Stimulated activated naive CD4-positive, alpha-beta T cell treated with Interleukin-2 at 50 U/mL for 16 hours (primary cell): ENCODE data around the gene TUG1.

Experiments
- DNase-seq: peaks from one replicate; lab custom pipeline; 2025; lab: John Stamatoyannopoulos, UW

TUG1 gene

DNA sequence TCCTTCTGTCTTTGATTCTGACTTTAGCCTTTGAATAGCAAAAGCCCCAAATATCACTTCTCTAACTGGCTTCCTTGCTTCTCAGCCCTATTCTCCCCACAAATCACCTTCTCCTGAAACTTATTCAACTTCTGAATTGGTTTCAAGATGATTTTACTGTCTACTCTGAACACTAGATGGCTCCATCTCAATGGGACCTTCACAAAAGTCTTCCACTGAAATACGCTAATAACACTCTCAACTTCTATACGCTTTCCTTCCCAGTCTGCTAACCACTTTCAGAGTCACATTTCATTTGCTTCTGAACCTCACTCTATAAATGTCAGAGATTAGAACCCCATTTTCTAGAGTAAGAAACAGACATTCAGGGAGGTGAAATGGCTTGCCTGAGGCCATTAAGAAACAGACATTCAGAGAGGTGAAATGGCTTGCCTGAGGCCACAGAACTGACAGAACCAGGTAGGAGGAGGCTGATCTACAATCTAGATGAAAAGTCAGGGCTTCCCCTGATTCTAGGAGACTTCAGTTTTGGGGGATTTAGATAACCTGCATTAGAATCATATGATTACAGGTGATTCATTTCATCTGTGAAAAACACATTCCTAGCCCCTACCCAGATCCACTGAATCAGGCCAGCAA lies 21.1 kb upstream of the TUG1 start:
- no peak for DNase-seq

- no peak for DNase-seq
Measured at GRCh38 chr22:30948930-30949342, 20.1 kb upstream of the TUG1 start.

- DNase-seq, result no peak
Measured at GRCh38 chr22:30949934-30950660, 19.0 kb upstream of the TUG1 start.

DNA sequence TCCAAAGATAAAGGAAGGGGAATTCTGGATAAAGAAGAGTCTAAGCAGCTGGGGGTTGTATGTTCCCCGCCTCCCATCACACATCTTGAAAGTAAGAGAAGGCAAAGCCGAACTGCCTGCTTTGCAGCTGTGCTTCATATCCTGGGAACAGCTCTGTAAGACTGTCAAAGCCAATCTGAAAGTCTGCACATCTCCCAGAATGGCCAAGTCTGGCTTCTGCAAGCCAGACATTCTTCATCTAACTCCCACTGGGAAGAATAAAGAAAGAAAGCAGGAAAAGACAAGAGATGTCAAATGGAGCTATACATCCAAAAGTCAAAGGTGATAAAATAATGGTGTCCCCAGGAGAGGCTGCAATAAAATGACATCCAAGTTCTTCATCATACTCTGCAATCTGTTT lies 15.9 kb upstream of the TUG1 start:
- DNase-seq, result no peak

- no peak for DNase-seq
Measured at GRCh38 chr22:30955153-30955552, 13.9 kb upstream of the TUG1 start.

DNA sequence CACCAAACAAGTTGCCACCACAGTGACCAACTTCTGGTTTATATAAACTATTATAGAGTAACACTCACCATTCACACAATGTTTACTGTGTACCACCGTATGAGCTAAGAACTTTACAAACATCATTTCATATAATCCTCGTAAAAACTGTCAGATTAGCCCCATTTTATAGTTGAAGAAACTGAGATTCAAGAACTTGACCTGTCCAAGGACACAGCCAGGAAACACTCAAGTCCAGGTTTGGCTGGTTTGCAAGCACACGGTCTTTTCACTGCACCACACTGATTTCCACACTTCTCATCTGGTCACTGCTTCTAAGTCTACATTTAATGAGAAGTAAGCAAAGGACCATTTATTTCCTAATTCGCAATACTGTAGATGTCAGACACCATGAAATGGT lies 4.2 kb upstream of the TUG1 start:
- no peak for DNase-seq

GRCh38 chr22:30968015-30968923 lies 796 bp upstream of the TUG1 start, which contains the start of gene MORC2:
Gene MORC2, minus strand, starts transcription at chr22:30968774. Its CDS starts 885 bp downstream, at chr22:30967889.
- no peak for DNase-seq

GRCh38 chr22:30969532-30970355 lies 679 bp downstream of the TUG1 start:
- peak; percentile 43 for DNase-seq

DNA sequence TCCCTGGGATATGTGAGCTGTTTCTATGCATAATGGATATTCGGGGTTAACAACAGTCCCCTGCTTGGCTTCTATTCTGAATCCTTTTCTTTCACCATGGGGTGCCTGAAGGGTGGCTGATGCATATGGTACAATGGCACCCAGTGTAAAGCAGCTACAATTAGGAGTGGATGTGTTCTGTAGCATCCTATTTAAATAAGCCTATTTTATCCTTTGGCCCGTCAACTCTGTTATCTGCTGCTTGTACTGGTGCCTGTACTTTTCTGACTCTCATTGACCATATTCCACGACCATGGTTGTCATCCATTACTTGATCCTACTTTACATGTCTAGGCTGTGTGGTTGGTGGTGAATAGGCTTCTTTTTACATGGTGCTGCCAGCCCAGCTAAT lies 1.3 kb downstream of the TUG1 start:
- DNase-seq, result no peak

GRCh38 chr22:30978304-30978962 lies 9.4 kb downstream of the TUG1 start:
- DNase-seq, result no peak

DNA sequence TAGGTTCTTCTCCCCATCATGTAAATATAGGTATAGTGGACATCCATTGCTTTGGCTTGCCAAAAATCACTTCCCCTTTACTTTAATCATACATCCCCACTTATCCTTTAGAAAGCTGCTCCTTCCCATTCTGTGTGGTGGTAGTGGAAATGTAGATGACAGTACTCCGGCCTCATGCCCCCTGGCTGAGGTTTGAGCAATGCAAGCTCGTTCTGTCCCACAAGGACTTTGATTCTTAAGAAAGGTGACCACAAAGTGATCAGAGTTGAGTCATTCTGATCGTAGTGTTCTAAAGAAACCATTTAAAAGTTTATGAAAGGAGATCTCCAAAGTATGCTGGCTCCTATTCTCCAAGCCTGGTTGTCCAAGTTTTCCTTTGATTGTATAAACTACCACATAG lies 10.9 kb downstream of the TUG1 start:
- no peak for DNase-seq

- no peak for DNase-seq
Measured at GRCh38 chr22:30982512-30982911, 13.4 kb downstream of the TUG1 start.

DNA sequence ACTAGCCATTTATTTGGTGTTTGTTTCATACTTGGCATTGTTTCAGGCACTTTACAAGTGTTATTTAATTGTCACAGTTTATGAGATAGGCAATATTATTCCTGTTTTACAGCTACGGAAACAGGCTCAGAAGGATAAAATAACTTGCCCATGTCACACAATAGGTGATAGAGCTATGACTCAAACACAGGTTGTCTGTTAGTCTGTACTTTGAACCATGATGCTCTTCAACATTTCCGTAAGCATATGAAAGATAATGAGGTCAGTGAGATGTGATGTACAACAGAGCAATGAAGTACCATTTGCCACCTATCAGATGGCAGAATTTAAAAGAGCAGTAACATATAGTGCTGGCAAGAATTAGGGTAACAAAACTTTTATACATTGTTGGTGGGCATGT lies 15.3 kb downstream of the TUG1 start:
- DNase-seq, result no peak

DNA sequence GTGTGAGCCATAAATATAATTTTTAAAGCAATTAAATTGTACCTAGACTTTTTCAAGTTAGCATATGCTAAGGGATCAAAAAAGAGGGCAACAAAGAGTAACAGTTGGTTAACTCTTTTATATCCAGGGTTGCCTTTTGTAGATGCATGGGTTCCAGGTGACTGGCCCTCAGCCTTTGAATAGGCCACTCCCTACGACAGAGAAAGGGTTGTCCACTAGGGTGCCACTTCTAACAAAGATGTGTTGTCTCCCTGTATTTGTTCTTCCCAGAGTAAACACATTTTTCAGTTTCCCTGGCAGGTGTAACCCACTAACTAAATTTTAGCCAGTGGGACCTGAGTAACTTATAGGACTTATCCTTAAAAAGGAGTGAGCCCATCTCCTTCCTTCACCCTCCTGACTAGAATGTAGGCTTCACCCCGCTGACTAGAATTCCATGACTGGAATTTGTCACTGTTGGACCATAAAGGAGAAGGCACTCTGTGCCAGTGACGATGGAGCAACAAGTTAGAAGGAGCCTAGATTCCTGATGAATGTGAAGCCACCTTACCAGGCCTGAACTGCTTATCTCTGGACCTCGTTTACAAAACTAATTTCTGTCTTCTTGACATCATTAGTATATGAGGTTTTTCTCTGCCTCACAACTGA lies 16.6 kb downstream of the TUG1 start:
- DNase-seq, result no peak

GRCh38 chr22:30989474-30989873 lies 20.4 kb downstream of the TUG1 start:
- DNase-seq, result no peak

DNA sequence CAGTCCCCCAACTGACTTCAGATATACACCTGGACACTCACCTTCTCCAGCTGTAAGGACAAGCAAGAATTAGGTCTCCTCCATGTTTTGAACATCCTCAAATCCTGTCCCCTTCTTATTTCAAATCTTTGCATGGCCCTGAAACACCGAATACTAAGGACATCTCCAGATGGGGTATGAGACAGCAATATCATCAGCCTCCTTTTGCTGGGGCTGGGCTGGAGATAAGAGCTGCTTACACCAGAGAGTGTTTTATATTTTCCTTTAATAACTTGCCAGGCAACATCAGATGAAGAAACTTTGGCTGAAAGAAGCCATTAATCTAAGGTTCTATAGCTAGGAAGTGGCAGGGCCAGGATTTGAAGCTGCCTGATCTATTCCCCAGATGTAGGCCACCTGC lies 21.6 kb downstream of the TUG1 start:
- no peak for DNase-seq

- DNase-seq, result no peak
Measured at GRCh38 chr22:30992565-30992964, 23.5 kb downstream of the TUG1 start.

DNA sequence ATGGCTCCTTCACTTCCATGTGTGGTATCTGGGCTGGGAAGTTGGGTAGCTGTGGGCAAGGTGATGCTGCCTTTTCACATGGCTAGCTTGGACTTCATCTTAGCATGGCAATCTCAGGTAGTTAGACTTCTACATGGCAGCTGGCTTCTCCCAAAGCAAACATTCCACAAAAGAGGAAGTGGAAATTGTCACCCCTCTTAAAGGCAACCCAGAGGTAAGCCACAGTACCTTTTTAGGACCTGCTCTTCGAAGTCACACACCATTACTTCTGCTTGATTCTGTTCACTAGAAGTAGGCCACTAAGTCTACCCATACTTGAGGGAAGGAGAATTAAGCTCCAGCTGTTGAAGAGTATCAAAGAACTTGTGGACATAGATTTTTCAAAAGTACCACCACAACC lies 25.9 kb downstream of the TUG1 start:
- no peak for DNase-seq

DNA sequence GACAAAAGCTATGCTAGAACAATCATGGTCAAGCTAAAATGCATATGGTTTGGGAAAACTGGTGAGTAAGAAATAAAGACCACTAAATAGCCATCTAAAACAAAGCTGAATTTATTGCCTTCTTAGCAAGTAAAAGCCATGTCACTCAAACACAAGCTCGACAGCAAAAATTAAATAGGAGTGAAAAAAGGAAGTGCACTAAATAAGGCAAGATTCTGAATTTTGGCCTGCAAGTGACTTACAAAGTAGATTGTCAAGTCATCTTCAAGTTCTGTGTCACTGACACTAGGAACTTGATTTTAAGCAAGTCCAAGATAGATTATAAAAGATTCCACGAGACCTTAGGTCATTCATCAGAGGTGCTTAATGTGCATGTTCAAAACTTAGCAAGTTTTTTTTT lies 27.4 kb downstream of the TUG1 start:
- DNase-seq, result no peak

DNA sequence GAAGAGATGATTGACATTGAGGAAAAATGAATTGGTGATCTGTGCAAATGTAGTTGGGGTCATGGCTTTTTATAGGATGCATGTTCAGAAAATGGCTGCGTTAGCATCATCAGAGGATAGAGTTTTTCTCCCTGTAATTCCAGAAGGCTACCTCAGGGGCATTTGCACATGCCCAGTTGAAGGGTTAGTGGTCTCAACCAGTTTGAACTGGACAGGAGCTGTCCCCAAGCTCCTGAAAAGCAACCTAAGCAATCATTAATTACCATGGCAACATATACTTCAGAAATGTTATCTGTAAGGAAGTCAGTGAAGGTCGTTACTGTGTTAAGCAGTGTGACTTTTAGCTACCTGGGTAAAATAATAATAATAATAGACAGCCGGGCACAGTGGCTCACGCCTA lies 29.3 kb downstream of the TUG1 start:
- DNase-seq, result no peak
